T-helper 2 cell treated with Interferon-gamma antibody and Interleukin-4, amounts not matched to agents 100 ng/mL and 5 ng/mL, for 36 hours (primary cell): ENCODE results near the gene SH2B3. TPM values are rescaled to one million over a fixed set of nuclear protein-coding genes. Genes with fewer than 3 reads are reported as not detected.
"Not testable (repeated sequence)": the region's sequence is repeated elsewhere in the genome, so short reads cannot be mapped to it uniquely, and the experiment has no call there.

Source experiments
- intact Hi-C: fragments of 100-400 bp; cut with micrococcal nuclease; formaldehyde crosslinking; loops from one replicate; pipeline ENCODE4 v1.15.1; 2023
- total RNA-seq: library from RNA; stranded (reverse); gene quantifications from 2 replicates; pipeline ENCODE4 v1.2.3, GENCODE V29; 2022

The SH2B3 gene
- total RNA-seq, 1 donor from 2014 or later = 40.3 TPM

DNA sequence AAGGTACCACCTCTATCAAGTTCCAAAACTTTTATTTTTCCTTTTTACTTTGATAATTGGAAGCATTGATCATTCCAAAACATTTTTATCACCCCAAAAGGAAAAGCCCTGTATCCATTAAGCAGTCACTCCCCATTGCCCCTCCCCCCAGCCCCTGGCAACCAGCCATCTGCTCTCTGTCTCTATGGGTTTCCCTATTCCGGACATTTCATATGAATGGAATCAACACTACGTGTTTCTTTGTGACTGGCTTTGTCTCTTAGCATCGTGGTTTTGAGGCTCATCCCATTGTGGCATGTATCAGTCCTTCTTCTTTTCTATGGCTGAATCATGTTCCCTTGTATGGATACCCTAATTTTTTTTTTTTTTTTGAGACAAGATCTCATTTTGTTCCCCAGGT, 18.8 kb upstream of the SH2B3 start:
- intact Hi-C loops = no loop called here

DNA sequence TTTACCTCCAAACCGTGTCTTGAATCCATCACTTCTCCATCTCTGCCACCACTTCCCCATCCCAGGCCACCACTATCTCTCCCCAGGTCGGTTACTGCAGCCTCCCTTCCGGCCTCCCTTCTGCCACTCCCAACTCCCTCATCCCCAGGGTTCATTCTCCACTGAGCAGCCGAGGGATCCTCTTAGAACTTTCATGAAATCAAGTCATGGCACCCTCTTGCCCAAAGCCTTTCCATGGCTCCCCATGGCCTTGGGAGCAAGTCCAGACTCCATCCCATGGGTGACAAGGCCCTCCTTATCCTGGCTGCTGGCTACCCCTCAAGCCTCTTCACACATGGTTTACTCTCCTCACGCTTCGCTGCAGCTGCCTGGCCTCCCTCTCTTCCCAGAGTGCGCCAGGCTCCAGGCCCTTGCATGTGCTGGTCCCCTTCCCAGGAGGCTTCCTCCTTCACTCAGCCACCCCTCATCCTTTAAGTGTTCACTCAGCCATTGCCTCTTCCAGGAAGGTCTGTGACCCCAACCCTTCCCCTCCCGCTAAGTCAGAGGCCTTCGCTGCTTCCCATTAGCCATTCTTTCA, 17.9 kb upstream of the SH2B3 start:
- intact Hi-C loops = no loop called here

DNA sequence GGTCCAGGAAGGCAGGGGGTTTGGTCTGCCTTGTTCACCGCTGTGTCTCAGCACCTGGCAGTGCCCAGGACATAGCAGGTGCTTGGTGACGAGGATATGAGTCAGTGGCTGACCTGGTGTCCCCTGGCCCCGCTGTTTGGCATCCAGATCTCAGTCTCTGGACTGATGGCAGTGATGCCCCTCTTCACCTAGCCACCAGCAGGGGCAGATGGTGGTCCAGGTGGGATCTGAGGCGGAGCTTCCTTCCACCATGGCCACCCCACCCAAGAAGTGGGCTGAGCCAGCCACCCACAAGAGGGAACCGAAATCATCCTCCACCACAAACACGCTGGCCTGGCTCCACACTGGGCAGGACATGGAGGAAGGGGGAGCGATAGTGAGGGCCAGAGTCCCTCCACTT, 16.1 kb upstream of the SH2B3 start:
- intact Hi-C loops = no loop called here

DNA sequence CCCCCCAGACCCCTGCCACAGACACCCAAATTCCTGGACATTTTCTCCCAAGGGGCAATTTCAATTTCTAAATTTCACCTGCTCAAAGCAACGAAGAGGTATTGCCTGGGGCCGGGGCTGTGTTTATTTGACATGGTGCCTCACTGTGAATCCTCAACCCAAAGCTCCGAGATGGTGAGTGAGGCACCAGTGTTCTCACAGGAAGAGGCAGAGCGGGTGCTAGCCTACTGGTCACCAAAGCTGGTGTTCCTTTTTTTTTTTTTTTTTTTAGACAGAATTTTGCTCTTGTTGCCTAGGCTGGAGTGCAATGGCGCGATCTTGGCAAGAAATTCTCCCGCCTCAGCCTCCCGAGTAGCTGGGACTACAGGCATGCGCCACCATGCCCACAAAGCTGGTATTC, 14.8 kb upstream of the SH2B3 start:
- intact Hi-C loops = no loop called here

DNA sequence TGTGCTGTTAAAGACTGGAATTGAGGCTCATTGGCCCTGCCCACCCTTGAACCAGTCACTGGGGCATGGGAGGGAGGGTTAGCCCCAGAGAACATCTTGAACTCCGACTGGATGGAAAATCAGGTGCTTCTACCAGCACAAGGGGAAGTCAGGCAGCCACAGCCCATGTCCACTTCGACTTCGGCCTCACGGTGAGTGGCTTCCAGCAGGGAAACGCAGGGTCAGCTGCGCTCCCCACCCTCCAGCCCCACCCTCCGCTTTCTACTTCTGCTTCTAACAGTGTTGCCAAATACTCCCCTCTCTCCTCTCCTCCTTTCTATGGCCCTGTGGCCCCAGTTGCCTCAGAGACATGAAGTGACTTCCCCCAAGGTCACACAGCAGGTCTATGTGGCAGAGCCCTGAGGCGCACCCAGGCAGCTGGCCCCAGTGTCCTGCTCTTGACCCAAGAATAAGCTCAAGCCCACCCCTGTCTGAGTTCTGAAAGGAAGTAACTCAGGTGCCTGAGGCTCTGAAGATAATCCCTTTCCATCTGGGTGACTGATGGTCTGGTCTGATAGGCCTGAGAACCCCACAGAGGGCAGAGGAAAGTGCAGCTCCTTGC, 11.9 kb upstream of the SH2B3 start:
- intact Hi-C loops = no loop called here

DNA sequence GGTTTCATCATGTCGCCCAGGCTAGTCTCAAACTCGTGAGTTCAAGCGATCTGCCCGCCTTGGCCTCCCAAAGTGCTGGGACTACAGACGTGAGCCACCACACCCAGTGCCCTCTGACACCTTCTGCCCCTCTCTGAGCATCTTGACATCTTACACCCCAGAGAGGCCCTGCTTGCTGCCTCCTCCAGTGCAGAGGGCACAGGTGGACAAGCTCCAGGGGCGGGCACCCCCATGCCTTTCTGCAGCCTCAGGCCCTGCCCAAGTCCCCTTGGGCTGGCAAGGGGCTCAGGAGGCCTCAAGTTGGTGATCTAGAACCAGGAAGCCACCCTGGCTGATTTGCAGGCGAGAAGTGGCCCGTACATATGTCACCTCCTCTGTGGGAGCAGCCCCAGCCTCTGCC, 11.2 kb upstream of the SH2B3 start:
- intact Hi-C loops = no loop called here

DNA sequence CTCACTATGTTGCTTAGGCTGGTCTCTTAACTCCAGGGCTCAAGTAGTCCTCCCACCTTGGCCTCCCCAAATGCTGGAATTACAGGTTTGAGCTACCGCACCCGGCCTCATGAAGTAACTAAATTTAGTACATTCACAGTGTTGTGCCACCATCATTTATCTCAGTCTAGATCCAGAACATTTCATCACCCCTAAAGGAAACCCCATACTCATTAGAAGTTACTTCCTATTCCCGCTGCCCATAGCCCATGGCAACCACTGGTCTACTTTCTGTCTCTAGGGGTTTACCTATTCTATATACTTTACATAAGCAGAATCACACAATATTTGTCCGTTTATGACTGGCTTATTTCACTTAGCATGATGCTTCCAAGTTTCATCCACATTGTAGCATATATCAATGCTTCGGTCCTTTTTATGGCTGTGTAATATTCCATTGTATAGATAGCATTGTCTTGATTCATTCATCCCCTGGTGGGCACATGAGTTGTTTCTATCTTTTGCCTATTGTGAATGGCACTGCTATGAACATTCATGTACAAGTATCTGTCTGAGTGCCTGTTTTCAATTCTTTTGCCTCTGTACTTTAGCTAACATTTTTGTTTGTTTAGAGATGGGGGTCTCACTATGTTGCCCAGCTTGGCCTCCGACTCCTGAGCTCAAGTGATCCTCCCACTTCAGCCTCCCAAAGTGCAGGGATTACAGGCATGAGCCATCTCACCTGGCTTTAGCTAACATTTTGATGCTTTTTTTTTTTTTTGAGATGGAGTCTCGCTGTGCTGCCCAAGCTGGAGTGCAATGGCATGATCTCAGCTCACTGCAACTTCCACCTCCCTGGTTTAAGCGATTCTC, 10.2 kb upstream of the SH2B3 start:
- intact Hi-C loops = no loop called here

DNA sequence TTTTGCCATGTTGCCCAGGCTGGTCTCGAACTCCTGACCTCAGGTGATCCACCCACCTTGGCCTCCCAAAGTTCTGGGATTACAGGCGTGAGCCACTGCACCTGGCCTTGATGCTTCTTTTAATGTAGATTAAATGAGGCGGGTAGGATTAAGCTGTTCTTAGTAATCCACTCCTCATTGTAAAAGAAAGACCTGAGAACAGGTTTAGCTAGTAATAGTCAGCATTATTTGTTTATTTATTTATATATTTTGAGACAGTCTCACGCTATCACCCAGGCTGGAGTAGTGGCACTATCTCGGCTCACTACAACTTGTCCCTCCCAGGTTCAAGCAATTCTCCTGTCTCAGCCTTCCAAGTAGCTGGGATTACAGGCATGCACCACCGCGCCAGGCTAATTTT, 9.5 kb upstream of the SH2B3 start:
- intact Hi-C loops = not testable (repeated sequence)

DNA sequence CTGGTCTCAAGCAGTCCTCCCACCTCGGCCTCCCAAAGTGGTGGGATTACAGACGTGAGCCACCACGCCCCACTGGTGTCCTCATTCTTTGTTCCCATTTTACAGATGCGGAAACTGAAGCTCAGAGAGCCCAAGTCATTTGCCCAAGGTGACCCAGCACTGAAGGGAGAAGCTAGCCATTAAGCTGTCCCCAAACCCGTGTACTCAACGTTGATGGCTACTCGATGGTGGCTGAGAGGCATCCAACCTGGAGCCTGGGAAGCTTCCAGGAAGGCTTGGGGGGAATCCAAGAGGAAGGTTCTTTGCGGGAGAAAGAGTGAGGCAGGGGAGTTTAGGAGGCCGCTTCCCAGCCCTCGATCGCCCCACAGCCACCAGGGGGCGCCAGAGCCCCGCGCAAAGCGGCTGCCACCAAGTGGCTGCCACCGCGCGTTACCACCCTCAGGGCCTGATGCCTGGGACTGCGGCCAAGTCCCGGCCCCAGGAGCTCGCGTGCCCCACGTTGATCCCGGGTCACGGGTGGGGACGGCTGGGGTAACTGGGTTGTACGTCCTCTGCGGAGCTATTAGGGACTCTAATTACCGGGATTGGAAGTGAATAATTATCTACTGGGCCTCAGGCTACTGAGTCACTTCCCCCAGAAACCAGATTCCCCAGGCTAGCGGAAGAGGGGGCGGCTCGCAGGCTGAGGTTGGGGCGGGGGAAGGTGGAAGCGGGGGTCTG, 8.8 kb upstream of the SH2B3 start:
- intact Hi-C loops = loop anchor here (1.0 kb wide), 2 partner anchors 54 to 132 kb away; no protein-coding TSS in a partner anchor

DNA sequence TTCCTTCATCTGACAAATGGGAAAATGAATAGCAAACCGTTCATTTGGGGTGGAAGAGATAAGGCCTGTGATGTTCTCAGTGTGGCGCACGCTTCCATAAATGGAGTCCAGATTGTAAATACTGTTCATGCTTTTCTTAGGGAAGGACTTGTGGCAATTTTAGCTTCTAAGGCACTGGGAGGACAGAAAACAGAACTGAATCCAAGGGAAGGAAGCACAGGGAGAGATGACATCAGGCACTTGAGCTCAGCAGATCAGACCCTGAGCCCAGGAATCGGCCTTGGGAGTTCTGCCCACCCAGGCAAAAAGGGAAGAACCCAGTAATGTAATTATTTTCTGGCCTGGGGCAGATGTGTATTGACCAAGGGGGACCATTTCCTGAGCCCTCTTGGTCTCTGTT, 7.2 kb upstream of the SH2B3 start:
- intact Hi-C loops = no loop called here

DNA sequence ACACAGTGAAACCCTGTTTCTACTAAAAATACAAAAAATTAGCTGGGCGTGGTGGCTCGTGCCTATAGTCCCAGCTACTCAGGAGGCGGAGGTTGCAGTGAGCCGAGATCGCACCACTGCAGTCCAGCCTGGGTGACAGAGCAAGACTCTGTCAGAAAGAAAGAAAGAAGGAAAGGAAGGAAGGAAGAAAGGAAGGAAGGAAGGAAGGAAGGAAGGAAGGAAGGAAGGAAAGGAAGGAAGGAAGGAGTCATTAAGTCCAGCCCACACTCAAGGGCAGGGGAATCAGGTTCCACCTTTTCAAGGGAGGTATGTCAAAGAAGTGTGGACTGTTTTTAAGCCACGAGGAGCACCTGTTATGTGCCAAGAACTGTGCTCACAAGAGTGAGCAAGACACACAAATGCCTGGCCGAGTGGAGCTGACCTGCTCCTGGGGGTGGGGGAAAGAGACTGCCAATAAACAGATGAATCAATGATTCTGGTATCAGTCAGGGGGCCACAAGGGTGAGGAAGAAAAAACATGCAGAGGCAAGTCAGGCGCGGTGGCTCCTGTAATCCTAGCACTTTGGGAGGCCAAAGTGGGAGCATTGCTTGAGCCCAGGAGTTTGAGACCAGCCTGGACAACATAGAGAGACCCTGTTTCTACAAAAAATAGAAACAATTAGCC, 5.8 kb upstream of the SH2B3 start:
- intact Hi-C loops = not testable (repeated sequence)

DNA sequence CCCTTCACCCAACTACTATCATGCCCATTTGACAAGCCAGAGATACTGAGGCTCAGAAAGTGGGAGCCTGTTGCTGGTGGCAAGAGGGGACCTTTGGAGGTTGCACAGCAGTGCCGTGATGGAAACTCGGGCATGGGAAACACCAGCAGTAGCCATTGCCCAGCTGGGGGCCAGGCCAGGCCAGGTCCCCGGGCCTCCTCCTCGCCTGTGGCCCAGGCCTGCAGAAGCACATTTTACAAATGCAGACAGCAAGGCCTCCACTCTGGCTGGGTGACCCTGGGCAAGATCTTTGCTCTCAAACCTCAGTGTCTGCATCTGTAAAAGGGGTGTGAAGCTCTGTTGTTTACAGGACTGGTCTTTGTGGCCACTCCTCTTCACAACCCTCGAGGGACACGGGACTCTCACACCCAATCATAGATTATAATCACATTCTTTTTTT, 4.5 kb upstream of the SH2B3 start:
- intact Hi-C loops = no loop called here

DNA sequence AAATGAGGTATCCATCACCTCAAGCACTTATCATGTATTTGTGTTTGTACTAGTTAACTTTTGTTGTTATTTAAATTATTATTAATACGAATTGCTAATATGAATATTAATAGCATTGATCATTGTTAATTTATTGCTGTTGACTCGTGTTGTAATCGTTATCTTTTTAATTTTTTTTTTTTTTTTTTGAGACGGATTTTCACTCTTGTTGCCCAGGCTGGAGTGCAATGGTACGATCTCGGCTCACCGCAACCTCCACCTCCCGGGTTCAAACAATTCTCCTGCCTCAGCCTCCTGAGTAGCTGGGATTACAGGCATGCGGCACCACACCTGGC, 3.3 kb upstream of the SH2B3 start:
- intact Hi-C loops = not testable (repeated sequence)

DNA sequence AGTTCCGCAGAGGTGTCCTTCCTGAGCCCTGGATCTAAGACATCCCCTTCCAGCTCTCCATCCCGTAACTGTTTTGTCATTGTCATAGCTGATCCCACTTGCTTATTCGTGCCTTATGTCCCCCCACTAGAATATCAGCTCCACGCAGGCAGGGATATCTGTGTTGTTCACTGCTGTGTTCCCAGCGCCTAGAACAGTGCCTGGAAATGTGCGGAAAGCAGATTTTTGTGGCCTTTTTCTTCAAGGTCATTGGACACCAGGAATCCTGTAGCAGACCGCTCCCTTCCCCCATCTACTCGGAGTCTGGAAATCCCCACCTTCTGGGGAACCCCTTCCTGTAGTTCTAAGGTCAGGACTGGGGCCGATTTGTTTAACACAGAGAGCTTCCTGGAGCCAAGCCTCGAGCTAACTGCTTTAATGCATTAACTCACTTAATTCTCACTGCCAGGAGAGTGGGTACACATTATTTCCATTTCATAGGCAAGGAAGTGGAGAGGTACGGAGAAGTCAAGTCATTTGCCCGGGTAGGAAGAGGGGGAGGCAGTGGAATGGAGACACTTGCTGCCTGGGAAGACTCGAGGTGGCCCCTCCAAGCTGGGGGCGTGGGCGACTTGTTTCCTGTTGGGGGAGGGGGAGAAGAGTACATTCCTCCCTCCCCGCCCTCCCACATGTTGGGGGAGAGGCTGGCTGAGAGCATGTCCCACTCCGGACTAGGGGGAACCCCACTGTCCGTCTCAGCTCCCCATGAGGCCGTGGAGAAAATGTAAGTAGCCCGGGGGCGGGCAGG, 1.2 kb upstream of the SH2B3 start:
- intact Hi-C loops = loop anchor here (1.0 to 5.0 kb wide), 5 partner anchors 26 to 283 kb away; partner anchors contain the start of genes ACAD10, ATXN2 and BRAP

DNA sequence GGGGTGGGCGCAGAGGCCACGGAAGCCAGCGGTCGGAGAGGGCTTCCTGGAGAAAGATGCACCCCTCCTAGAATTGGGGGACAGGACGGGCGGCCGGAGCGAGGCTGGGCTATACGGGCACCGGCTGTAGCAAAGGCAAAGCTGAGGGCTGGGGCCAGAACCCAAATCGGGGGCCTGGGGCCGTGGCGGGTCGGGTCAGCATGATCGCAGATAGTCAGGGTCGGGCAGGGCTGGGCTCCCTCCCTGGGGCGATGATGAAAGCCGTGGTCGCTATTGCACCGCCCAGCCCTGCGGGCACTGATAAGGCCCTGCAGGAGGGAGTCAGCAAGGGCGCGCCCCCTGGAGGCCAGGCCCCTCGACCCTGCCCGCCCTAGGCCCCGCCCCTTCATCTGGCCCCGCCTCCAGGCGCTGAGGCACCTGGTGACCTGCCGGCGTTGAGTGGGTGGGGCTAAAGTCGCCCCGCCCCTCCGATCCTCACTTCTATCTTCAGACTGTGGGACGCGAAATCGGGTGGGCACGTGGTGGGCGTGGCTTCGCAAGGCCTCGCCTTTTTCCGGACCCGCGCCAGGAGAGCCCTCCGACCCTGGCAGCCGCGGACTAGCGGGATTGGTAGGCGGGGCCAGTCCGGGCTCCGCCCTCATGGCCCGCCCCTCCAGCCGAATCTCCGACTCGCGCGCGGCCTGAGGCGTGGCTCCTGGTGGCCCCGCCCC, 419 bp upstream of the SH2B3 start:
- intact Hi-C loops = loop anchor here (1.0 to 5.0 kb wide), 5 partner anchors 25 to 282 kb away; partner anchors contain the start of genes ACAD10, ATXN2 and BRAP

DNA sequence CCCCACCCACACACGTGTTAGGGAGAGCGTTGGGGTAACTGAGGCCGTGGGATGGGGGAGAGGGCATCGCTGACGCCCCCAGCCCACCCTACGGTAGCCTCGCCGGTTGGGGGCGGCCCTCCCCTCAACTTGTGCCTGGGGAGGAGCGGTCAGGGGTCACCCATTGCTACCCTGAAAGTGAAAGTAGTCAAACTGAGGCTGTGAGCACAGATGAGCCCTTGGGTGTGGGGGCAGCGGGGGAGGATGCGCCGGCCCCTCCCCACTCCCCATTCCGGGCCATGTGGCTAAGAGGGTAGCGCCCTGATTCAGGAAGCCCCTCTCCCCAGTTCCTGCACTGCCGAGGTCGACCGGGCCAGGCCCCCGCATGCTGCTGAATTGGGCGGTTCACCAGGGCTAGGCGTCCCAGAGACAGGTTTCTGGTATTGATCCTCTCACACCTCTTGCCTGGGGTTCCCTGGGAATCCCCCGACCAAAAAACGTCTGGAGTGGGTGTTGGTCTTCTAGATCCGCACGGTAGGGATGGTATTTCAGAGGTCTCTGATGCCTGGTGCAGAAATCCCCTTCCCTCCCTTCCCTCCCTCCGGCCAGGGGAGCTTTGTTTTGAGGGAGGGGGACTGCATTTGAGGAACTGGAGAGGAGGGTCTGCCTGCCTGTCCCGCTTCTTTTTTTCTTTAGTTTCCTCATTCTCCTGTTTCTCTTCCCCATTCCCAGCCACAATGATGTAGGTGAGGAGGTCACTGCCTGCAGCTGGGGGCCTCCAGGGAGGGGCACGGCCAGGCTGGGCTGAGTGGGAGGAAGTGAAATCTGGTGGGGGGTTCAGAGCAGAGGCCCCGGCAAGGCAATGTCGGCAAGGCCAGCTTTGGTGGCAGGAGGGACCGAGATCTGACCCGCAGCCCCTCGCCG, 1.0 kb downstream of the SH2B3 start:
- intact Hi-C loops = loop anchor here (5.0 kb wide), 1 partner anchor 281 kb away; the partner anchor contains the start of genes ACAD10 and BRAP

DNA sequence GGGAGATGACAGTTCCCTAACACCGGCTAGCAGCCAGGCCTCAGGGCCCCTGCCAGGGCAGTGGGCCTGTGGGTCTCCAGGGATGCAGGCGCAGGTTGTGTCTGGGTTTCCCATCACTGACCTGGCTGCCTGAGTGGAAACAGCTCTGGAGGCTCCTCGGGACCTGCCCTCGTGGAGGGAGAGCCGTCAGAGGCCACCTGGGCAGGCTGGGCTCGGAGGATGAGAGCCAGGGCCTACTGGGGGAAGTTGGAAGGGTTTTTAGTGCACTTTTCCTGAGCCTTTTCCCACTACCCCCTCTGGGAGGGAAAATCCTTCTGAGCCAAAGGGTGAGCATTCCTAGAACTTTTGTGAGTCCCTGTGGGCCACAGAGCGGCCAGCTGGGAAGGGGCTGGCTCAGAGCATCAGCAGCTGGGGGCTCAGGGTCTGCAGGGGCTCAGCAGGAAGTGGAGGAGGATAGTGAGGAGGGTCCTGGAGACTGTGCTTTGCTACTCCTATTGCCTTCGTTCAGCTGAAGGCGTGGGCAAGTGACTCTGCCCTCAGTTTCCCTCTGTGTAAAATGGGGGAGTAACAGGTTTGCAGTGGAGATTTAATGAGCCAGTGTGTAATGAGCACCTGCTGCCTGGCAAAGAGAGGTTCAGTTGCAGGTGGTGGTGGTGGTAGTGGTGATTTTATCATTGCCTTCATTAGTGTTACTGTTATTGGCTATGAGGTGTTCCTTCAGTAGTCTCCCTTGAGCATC, 1.8 kb downstream of the SH2B3 start:
- intact Hi-C loops = loop anchor here (5.0 kb wide), 1 partner anchor 280 kb away; the partner anchor contains the start of genes ACAD10 and BRAP

DNA sequence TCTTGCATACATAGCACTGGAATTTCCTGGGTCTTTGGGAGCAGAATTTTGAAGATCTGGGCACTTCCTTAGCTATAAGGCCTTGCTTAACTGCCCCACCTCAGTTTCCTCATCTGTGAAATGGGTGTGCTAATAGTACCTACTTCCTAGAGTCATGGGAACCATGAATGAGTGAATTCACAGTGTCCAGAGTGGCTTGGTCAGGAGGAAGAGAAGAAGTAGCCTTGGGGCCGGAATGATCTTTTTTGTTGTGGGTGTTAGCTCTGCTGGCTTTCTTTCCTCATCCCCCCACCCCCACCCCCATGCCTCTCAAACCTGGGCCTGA, 2.4 kb downstream of the SH2B3 start:
- intact Hi-C loops = loop anchor here (5.0 kb wide), 1 partner anchor 279 kb away; the partner anchor contains the start of genes ACAD10 and BRAP
